GM21515 (cell line): ENCODE data around the gene CDA.

Source experiments
- ATAC-seq: cut with Tn5 transposase; IDR thresholded peaks from one replicate; pipeline ENCODE4 v1.9.1; 2021; ENCODE audit not compliant: unreplicated experiment

The CDA gene

DNA sequence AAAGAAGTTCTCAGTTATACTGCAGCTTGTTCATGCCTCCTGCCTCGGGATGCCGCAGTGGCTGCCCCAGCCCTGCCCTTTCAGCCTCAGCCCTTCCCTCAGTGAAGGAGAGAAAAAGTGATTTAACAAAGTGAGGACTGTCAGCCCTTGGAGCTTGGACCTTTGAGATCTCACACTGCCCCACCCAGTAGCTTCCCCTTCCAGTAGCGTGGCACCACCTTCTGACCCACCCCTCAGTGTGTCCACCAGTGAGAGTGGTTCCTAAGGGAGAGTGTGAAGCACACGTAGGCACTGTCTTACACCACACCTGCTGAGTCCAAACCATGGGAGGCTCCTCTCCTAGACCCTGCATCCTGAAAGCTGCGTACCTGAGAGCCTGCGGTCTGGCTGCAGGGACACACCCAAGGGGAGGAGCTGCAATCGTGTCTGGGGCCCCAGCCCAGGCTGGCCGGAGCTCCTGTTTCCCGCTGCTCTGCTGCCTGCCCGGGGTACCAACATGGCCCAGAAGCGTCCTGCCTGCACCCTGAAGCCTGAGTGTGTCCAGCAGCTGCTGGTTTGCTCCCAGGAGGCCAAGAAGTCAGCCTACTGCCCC, at the start of gene CDA:
Gene CDA (plus strand): TSS at position 464 of the 592 bp plus-strand sequence. CDS start 33 bp downstream, at position 497.
- no peak for ATAC-seq

DNA sequence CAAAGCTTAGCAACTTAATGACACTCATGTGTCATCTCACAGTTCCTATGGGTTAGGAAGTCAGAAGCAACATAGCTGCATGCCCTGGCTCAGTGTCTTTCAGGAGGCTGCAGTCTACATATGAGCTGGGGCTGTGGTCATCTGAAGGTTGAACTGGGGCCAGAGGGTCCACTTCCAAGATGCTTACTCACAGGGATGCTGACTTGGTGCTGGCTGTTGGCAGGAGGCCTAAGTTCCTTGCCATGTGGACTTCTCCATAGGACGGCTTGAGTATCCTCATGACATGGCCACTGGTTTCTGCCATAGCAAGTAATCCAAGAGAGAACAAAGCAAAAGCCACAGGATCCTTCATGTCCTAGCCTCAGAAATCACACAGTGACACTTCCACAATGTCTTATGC, 48.6 kb upstream of the CDA start:
- no peak for ATAC-seq

- no peak for ATAC-seq
Observed at GRCh38 chr1:20546637-20547036, 42.3 kb upstream of the CDA start.

DNA sequence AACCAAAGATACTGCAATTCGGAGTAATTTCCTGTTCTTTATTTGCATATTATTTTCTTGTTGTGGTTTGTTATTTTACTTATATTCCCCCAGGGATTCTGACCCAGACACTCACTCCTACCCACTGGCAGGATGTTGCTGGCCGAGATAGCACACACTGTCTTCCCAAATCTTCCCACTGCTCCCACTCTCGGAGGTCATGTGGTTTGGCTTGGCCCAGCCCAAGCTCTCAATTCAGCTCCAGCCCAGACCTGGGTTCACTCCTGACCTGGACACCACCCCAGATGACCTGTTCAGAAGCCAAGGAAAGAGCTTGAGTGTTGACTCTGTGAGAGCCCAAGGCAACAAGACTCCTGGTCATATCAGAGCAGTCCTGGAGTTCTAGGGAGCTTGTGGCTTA, 37.7 kb upstream of the CDA start:
- no peak for ATAC-seq

DNA sequence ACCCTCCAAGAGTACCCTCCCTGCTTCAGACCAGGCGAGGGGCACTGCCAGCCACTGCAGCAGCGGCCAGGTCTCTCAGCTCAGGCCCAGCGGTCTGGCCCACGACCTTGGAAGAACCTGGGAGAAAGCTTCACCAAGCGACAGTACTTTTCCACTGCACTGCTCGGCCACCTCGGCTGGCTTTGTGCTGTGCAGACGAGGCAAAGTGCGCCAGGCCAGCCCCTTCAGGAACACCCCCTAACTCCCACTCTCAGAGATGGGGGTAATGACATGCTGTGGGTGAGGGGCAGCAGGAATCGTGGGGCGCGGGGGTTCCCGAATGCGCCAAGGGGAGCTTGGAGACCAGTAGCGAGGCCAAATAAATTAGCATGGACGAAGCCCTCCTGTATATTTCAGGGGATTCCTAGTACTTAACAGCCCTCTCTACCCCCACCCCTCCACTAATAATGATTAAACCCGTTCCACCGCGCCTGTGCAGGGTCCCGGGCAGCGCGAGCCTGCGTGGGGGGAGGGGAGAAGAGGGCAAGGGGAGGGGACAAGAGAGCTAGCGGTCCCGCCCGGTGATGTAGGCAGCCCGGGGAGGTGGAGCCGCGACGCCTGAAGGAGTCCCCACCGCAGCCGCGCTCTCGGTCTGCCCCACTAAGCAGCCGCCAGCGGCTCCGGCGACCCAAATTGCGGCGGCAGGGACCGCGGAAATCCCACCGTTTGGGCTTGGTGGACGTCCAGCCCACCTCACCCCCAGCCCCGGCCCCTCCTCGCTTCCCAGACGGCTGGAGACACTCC, 36.8 kb upstream of the CDA start, which contains the start of gene FAM43B:
Gene FAM43B (plus strand): TSS at position 629 of the 783 bp plus-strand sequence. CDS start 401 bp downstream, outside the sequence.
- no peak for ATAC-seq

- no peak for ATAC-seq
Observed at GRCh38 chr1:20552728-20553445, 36.0 kb upstream of the CDA start.

- ATAC-seq: no peak
Observed at GRCh38 chr1:20555025-20555757, 33.7 kb upstream of the CDA start.

GRCh38 chr1:20555758-20556120, 33.2 kb upstream of the CDA start:
- ATAC-seq: no peak

GRCh38 chr1:20558191-20558590, 30.7 kb upstream of the CDA start:
- no peak for ATAC-seq

GRCh38 chr1:20560966-20561365, 27.9 kb upstream of the CDA start:
- ATAC-seq: no peak

GRCh38 chr1:20565234-20565633, 23.7 kb upstream of the CDA start:
- no peak for ATAC-seq

- no peak for ATAC-seq
Observed at GRCh38 chr1:20569523-20570098, 19.3 kb upstream of the CDA start.

GRCh38 chr1:20571427-20571826, 17.5 kb upstream of the CDA start:
- ATAC-seq: no peak

GRCh38 chr1:20573987-20574386, 14.9 kb upstream of the CDA start:
- no peak for ATAC-seq

GRCh38 chr1:20574686-20575540, 14.0 kb upstream of the CDA start:
- no peak for ATAC-seq

DNA sequence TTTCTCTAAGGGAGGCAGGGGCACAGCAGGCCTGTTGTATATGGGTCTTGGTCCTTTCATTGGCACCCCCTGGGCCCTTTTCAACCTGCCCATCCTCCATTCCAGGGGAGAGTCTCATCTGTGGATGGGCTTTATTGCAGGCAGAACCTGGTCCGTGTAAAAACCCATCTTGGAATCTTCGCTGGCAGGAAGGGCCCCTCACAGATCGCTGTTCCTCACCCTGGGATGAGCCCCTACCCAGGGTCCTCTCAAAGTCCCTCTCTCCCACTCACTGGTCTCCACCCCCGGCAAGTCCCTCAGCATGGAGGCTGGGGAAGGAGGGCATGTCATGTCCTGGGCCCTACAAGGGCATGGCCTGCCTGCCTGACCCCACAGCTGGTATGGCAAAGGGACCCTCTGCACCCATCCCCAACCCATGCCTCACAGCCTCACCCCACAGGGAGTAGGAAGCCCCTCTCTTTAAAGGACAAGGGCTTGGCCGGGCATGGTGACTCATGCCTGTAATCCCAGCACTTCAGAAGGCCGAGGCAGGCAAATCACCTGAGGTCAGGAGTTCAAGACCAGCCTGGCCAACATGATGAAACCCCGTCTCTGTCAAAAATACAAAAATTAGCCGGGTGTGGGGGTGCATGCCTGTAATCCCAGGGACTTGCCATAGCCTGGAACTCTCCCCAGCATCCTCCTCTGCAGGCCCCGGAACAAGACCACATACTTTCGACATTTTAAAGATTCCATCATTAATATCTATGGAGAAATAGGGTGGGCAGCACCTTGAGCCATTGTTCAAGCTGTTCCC, 13.2 kb upstream of the CDA start:
- no peak for ATAC-seq

- ATAC-seq: no peak
Observed at GRCh38 chr1:20578062-20578461, 10.8 kb upstream of the CDA start.

DNA sequence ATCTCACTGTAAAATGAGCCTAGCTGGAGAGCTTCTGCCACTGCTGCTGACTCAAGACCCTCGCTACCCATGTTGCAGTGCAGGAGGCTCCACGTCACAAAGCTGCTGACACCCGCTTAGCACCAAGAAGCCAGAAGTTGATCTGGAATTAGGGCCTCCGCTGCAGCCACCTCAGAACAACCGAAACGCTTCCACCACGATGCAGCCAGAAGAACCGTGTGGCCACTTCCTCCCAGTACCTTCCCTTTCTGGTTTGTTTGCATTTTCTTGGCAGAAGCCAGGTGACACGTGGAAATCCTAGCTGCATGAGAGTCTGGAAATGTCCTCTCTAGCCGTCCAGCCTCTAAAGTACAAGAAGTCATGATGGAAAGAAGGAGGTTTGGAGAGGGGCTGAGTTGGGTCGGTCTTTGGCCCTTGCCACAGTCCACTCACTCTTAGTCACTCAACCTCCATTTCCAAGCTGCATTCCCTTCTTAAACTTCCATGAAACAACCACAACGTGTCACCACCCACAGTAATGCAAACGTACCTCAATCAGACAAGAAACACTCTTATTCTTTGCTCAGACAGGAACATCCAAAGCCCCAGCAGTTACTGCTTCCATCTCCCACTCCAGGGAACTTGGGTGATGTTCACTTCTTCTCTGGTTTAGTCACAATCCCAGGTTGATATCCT, 10.0 kb upstream of the CDA start:
- no peak for ATAC-seq

DNA sequence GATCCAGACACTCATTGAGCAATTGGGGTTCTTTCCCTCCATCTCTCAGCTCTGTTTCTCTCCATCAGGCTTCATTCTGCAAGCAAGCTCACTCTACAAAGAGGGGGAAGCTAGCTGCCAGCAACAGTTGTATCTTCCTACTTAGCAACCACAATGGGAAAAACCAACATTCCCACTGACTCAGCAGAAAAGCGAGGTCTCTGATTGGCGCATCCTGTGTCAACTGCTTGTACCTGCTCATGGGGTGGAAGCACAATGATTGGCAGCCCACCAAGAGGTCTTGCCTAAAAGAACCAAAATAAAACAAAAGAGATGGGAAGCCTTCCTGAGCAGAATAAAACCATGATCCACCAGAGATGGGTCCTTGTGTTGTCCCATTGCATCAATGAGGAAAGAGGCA, 4.0 kb upstream of the CDA start:
- no peak for ATAC-seq
